Heart right ventricle (tissue), 16 donors: Measurements from ENCODE around the gene SYNDIG1. TPM values are rescaled to one million over a fixed set of nuclear protein-coding genes. Genes with fewer than 3 reads are reported as not detected.

Source experiments
- ATAC-seq, 8 donors: fragments of 200-7000 bp; cut with Tn5 transposase; one replicate each; pipeline ENCODE4 v1.9.1; 2020; ENCODE audit warnings: mild to moderate bottlenecking in 8 of 8, moderate library complexity in 8 of 8, moderate number of reproducible peaks in 1 of 8
- DNase-seq, 2 donors: peaks; one replicate each; pipeline ENCODE4 v3.0.0-alpha.2; 2020
- H3K27ac ChIP-seq, 10 donors: fragments of 200-600 bp; sonication (generic) in 2 of 10; one replicate each; pipeline versions ENCODE4 v1.5.0 to v1.8.0; 2020 to 2022; ENCODE audit warnings: mild to moderate bottlenecking in 3 of 10
- H3K27me3 ChIP-seq, 7 donors: fragments of 200-600 bp; one replicate each; pipeline ENCODE4 v1.8.0; 2021 to 2022; ENCODE audit warnings: mild to moderate bottlenecking in 2 of 7
- H3K36me3 ChIP-seq, 9 donors: fragments of 200-600 bp; sonication (generic) in 1 of 9; one replicate each; pipeline versions ENCODE4 v1.5.0 to v1.8.0; 2020 to 2022; ENCODE audit warnings: mild to moderate bottlenecking in 2 of 9
- H3K4me1 ChIP-seq, 9 donors: fragments of 200-600 bp; sonication (generic) in 1 of 9; one replicate each; pipeline versions ENCODE4 v1.5.0 to v1.8.0; 2020 to 2022; ENCODE audit warnings: mild to moderate bottlenecking in 4 of 9
- H3K4me3 ChIP-seq, 10 donors: fragments of 200-600 bp; sonication (generic) in 2 of 10; one replicate each; pipeline versions ENCODE4 v1.5.0 to v1.8.0; 2020 to 2022; ENCODE audit warnings: mild to moderate bottlenecking in 7 of 10, moderate library complexity in 2 of 10
- H3K9me3 ChIP-seq, 11 donors: fragments of 200-600 bp in 10 of 11; sonication (generic) in 2 of 11; one replicate each; pipeline versions ENCODE4 v1.5.0 to v1.8.0; 2013 to 2022; ENCODE audit warnings: mild to moderate bottlenecking in 2 of 11, control low read depth in 1 of 11, moderate library complexity in 1 of 11
- CTCF ChIP-seq, 9 donors: fragments of 200-600 bp; sonication (generic) in 2 of 9; IDR thresholded peaks; one replicate each; pipeline versions ENCODE4 v1.5.0 to v1.8.0; 2021 to 2022; ENCODE audit warnings: antibody characterized with exemption in 9 of 9, mild to moderate bottlenecking in 5 of 9, moderate library complexity in 1 of 9
- WGBS, 2 donors: extraction: QIAGEN DNeasy Blood & Tissue Kit; methylation state at CpG; one replicate each; pipeline ENCODE4 v1.1.7; 2013; ENCODE audit warnings: inconsistent platforms in 1 of 2; 5-methylcytosine and 5-hydroxymethylcytosine counted together
- intact Hi-C, 10 donors: fragments of 100-400 bp; cut with DNase I; formaldehyde crosslinking; loops; one replicate each; pipeline versions ENCODE4 v1.11.1 to v1.14.2; 2022
- polyA plus RNA-seq, 2 donors: library from polyadenylated mRNA; stranded (reverse); fragments of 200-250 nt; gene quantifications; one replicate each; pipeline ENCODE4 v1.2.3, GENCODE V29; 2013
- total RNA-seq, 10 donors: library from RNA; stranded (reverse); fragmentation: NEBNext Ultra II Directional in 3 of 10; extraction: Animal tissue kit (Norgen Biotek cat#: 25700) in 3 of 10; gene quantifications; one replicate each; pipeline versions ENCODE4 v1.2.1 to v1.2.4, GENCODE V29; 2021 to 2023
- donor health status: Arrhythmogenic right ventricular cardiomyopathy.
- donor health status: ischemic (EF 13 %, LVEDD 7.1; RV severe dilation, severe dysfunction).
- donor health status: healthy with polysubstance abuse.
- donor health status: DM: no; HTN: yes; CAD: no.
- donor health status: DM: no; HTN: no; CAD: no.
- donor health status: ischemic (EF 25% LVEDD 6.9; RV normal size, moderate dysfunction).
- donor health status: ischemic (EF 25% LVEDD 5.7; RV mildly dilated, moderate dysfunction).
- donor health status: healthy.
- donor health status: DM: yes; HTN: yes; CAD: no.
- donor health status: Ischemic cardiomyopathy.
- donor health status: ischemic (EF 35%, LVEDD 5.7; RV mildly dilated, moderate dysfunction).
- donor health status: nonischemic (EF 11% LVEDD 7.7; RV severe dilation, severe dysfunction).
- donor health status: DM: yes; HTN: yes; CAD: no.
- donor health status: PGD.
- donor health status: ischemic (EF 29% LVEDD 5.4; RV normal size, mild dysfunction).
- donor health status: nonischemic (EF 23%, LVEDD 6.1; RV moderate dilation, normal function).

SYNDIG1 gene
- total and polyA plus RNA-seq, 12 donors, result 8.6 to 34.7 (median 19.9) TPM

GRCh38 chr20:24460712-24461111 is 8.7 kb upstream of the SYNDIG1 start:
- Histone ChIP-seq H3K4me3 (no peak overlapping the region), H3K36me3 (no peaks in the 10 kb centered on the region), H3K27me3 (peaks cover 0 to 12% (median 0%) of the 10 kb centered on the region in 7 donors), H3K9me3 (no peaks in the 10 kb centered on the region), H3K27ac (no peak overlapping the region), H3K4me1 (peaks cover 0 to 10% (median 0%) of the 10 kb centered on the region in 9 donors)
- ATAC-seq (no peak), DNase-seq (no peak)
- WGBS, 2 donors, result 87% methylated on average over 7 of the region's 7 CpGs
- no peak for TF ChIP-seq CTCF (IDR thresholded peaks at IDR 0.05)
- intact Hi-C loops, result loop anchor here in 1 of 10 donors (10.0 kb wide), 1 partner anchor 306 kb away; no protein-coding TSS in a partner anchor

- intact Hi-C loops, result loop anchor here in 1 of 10 donors (10.0 kb wide), 1 partner anchor 307 kb away; no protein-coding TSS in a partner anchor
- Histone ChIP-seq H3K27ac (no peak overlapping the region), H3K4me1 (peaks cover 0 to 10% (median 0%) of the 10 kb centered on the region in 9 donors), H3K36me3 (no peaks in the 10 kb centered on the region), H3K4me3 (no peak overlapping the region), H3K27me3 (peaks cover 0 to 5% (median 0%) of the 10 kb centered on the region in 7 donors), H3K9me3 (no peaks in the 10 kb centered on the region)
- 80 to 86% methylated on average over 3 of the region's 3 CpGs for WGBS, 2 donors
- TF ChIP-seq CTCF (IDR thresholded peaks at IDR 0.05), result no peak
- no peak for ATAC-seq
- no peak for DNase-seq
Observed at GRCh38 chr20:24461848-24462247, 7.6 kb upstream of the SYNDIG1 start.

GRCh38 chr20:24462460-24463010 is 6.9 kb upstream of the SYNDIG1 start:
- 62 to 69% methylated on average over 4 of the region's 4 CpGs for WGBS, 2 donors
- H3K36me3 ChIP-seq, result no peaks in the 10 kb centered on the region
- peaks cover 0 to 4% (median 0%) of the 10 kb centered on the region in 7 donors for H3K27me3 ChIP-seq
- no peaks in the 10 kb centered on the region for H3K9me3 ChIP-seq
- intact Hi-C loops, result loop anchor here in 1 of 10 donors (10.0 kb wide), 1 partner anchor 308 kb away; no protein-coding TSS in a partner anchor
- no peak for TF ChIP-seq CTCF (IDR thresholded peaks at IDR 0.05)
- no peak overlapping the region for H3K27ac ChIP-seq
- H3K4me3 ChIP-seq, result no peak overlapping the region
- peaks cover 0 to 10% (median 0%) of the 10 kb centered on the region in 9 donors for H3K4me1 ChIP-seq
- DNase-seq (no peak), ATAC-seq (no peak)

GRCh38 chr20:24465159-24465558 is 4.3 kb upstream of the SYNDIG1 start:
- H3K27me3 ChIP-seq, result peaks cover 0 to 27% (median 24%) of the 10 kb centered on the region in 7 donors
- ATAC-seq, result peak; percentile 34 to 78 (median 58)
- H3K36me3 ChIP-seq, result no peaks in the 10 kb centered on the region
- 41 to 58% methylated on average over 3 of the region's 3 CpGs for WGBS, 2 donors
- no peaks in the 10 kb centered on the region for H3K9me3 ChIP-seq
- intact Hi-C loops, result loop anchor here in 3 of 10 donors (5.0 to 10.0 kb wide), 2 partner anchors 37 to 310 kb away; no protein-coding TSS in a partner anchor
- H3K4me1 ChIP-seq, result peaks cover 0 to 12% (median 5%) of the 10 kb centered on the region in 9 donors
- peak; percentile 22 to 27 for DNase-seq
- H3K27ac ChIP-seq, result peak overlapping the region in 8 of 10 donors; percentile 34 to 76 (median 63)
- no peak for TF ChIP-seq CTCF (IDR thresholded peaks at IDR 0.05)
- no peak overlapping the region for H3K4me3 ChIP-seq
